HCT116 (cell line): ENCODE results near the gene C2CD3. TPM values are rescaled to one million over a fixed set of nuclear protein-coding genes. Genes with fewer than 3 reads are reported as not detected.

Source experiments
- ATAC-seq: fragments of 200-7000 bp; cut with Tn5 transposase; 2 replicates; pipeline ENCODE4 v1.9.1; 2020; ENCODE audit warnings: mild to moderate bottlenecking, moderate library complexity
- BruUV-seq: library from RNA; stranded (reverse); fragments of 400-500 nt; replicated peaks from 2 replicates; lab custom pipeline; 2021; lab: Mats Ljungman, UMichigan
- CTCF ChIA-PET: fragments of 300-600 bp; sonication (Branson Sonifier 250); formaldehyde crosslinking; loops from one replicate; lab custom pipeline; 2021; ENCODE audit warnings: antibody characterized with exemption; lab: Charles Lee
- POLR2A ChIA-PET: fragments of 300-600, 350-600 bp; sonication (Branson Sonifier 250); formaldehyde crosslinking; loops from one replicate; lab custom pipeline; 2021; ENCODE audit warnings: antibody characterized with exemption; lab: Charles Lee
- RAD21 ChIA-PET, 2 experiments: fragments of 300-600 bp; sonication (Branson Sonifier 250); formaldehyde crosslinking; loops; one replicate each; lab custom pipeline; 2023; ENCODE audit warnings: low total read pairs in 2 of 2; ENCODE audit not compliant: uncharacterized antibody in 2 of 2, unreplicated experiment in 2 of 2, low non-redundant PET in 1 of 2; lab: Charles Lee
- DNase-seq: peaks from one replicate; pipeline ENCODE4 v3.0.0-alpha.2; 2010; ENCODE audit warnings: low read depth, low spot score
- H2AFZ ChIP-seq: fragments of 200-600 bp; shearing (Covaris generic), sonication (generic); 2 replicates; pipeline ENCODE4 v1.6.1; 2017; ENCODE audit warnings: low read depth, mixed run types, mixed read lengths, antibody characterized with exemption, low read length; ENCODE audit not compliant: poor library complexity, severe bottlenecking
- H3K27ac ChIP-seq: 2 replicates; pipeline ENCODE4 v1.5.1; 2012; ENCODE audit warnings: low read depth, low read length
- H3K27me3 ChIP-seq: fragments of 200-600 bp; sonication (generic); 2 replicates; pipeline ENCODE4 v1.6.1; 2016; ENCODE audit warnings: mixed run types, low read length, mixed read lengths; ENCODE audit not compliant: insufficient read depth
- H3K36me3 ChIP-seq, 2 experiments: fragments of 200-500 bp in 1 of 2; fragments of 200-600 bp in 1 of 2; sonication (Bioruptor generic) in 1 of 2; sonication (generic) in 1 of 2; 2 replicates each; pipeline versions ENCODE4 v1.5.1 to v1.6.1; 2014 to 2016; ENCODE audit warnings: low read length in 2 of 2, inconsistent platforms in 1 of 2, mixed read lengths in 1 of 2, mixed run types in 1 of 2; ENCODE audit not compliant: insufficient read depth in 2 of 2, control insufficient read depth in 1 of 2
- H3K4me1 ChIP-seq, 2 experiments: fragments of 200-600 bp in 1 of 2; sonication (generic) in 1 of 2; 2 replicates each; pipeline versions ENCODE4 v1.5.1 to v1.6.1; 2012 to 2017; ENCODE audit warnings: low read length in 2 of 2, inconsistent platforms in 1 of 2, mild to moderate bottlenecking in 1 of 2, mixed read lengths in 1 of 2, mixed run types in 1 of 2, moderate library complexity in 1 of 2; ENCODE audit not compliant: insufficient read depth in 2 of 2, control insufficient read depth in 1 of 2
- H3K4me2 ChIP-seq: fragments of 200-600 bp; sonication (generic); 2 replicates; pipeline ENCODE4 v1.6.1; 2017; ENCODE audit warnings: mixed run types, low read length, mixed read lengths
- H3K4me3 ChIP-seq, 2 experiments: fragments of 200-600 bp in 1 of 2; sonication (generic) in 1 of 2; replicated peaks in 1 of 2; 2 replicates each; pipeline ENCODE4 v1.5.1; 2011 to 2016; ENCODE audit warnings: low read length in 2 of 2, control low read depth in 1 of 2, low read depth in 1 of 2, mild to moderate bottlenecking in 1 of 2, mixed read lengths in 1 of 2, mixed run types in 1 of 2
- H3K79me2 ChIP-seq: fragments of 200-600 bp; sonication (generic); 2 replicates; pipeline ENCODE4 v1.6.1; 2017; ENCODE audit warnings: mild to moderate bottlenecking, mixed run types, low read length, moderate library complexity, mixed read lengths; ENCODE audit not compliant: insufficient read depth
- H3K9ac ChIP-seq: fragments of 200-600 bp; sonication (generic); 2 replicates; pipeline ENCODE4 v1.6.1; 2016; ENCODE audit warnings: low read length, mixed read lengths
- H3K9me2 ChIP-seq: fragments of 200-600 bp; sonication (generic), shearing (Covaris generic); 2 replicates; pipeline ENCODE4 v1.6.1; 2017; ENCODE audit warnings: mixed run types, mild to moderate bottlenecking, moderate library complexity; ENCODE audit not compliant: insufficient read depth
- H3K9me3 ChIP-seq, 2 experiments: fragments of 200-500 bp in 1 of 2; fragments of 200-600 bp in 1 of 2; sonication (Bioruptor generic) in 1 of 2; sonication (generic) in 1 of 2; 2 replicates each; pipeline ENCODE4 v1.6.1; 2014 to 2017; ENCODE audit warnings: low read length in 2 of 2, mixed read lengths in 2 of 2, inconsistent platforms in 1 of 2, low read depth in 1 of 2, mild to moderate bottlenecking in 1 of 2, mixed run types in 1 of 2, moderate library complexity in 1 of 2; ENCODE audit not compliant: control insufficient read depth in 1 of 2, insufficient read depth in 1 of 2
- H4K20me1 ChIP-seq: fragments of 200-600 bp; sonication (generic), shearing (Covaris generic); 2 replicates; pipeline ENCODE4 v1.6.1; 2017; ENCODE audit warnings: mixed run types, mild to moderate bottlenecking, moderate library complexity; ENCODE audit not compliant: insufficient read depth
- ATF3 ChIP-seq: IDR thresholded peaks from 2 replicates; pipeline ENCODE4 v1.6.1; 2012
- CTCF ChIP-seq, 3 experiments: fragments of 200-600 bp in 1 of 3; sonication (generic) in 1 of 3; IDR thresholded peaks in 2 of 3; conservative IDR thresholded peaks in 1 of 3; 2 replicates each; pipeline ENCODE4 v1.5.1; 2012 to 2017; ENCODE audit warnings: low read depth in 2 of 3, low read length in 2 of 3, antibody characterized with exemption in 1 of 3, borderline replicate concordance in 1 of 3, control low read depth in 1 of 3, mild to moderate bottlenecking in 1 of 3, mixed read lengths in 1 of 3, mixed run types in 1 of 3, moderate library complexity in 1 of 3; ENCODE audit not compliant: insufficient read depth in 1 of 3
- EGR1 ChIP-seq: IDR thresholded peaks from 2 replicates; pipeline ENCODE4 v1.6.1; 2012; ENCODE audit warnings: low read depth
- EZH2 ChIP-seq: fragments of 200-600 bp; sonication (generic); IDR thresholded peaks from 2 replicates; pipeline ENCODE4 v1.6.1; 2017; ENCODE audit warnings: antibody characterized with exemption, mixed run types
- EZH2phosphoT487 ChIP-seq: fragments of 200-600 bp; IDR thresholded peaks from 2 replicates; pipeline ENCODE4 v1.6.1; 2018; ENCODE audit warnings: antibody characterized with exemption, borderline replicate concordance
- RAD21 ChIP-seq: IDR thresholded peaks from 2 replicates; pipeline ENCODE4 v1.6.1; 2012; ENCODE audit warnings: low read depth, mild to moderate bottlenecking
- REST ChIP-seq: IDR thresholded peaks from 2 replicates; pipeline ENCODE4 v1.6.1; 2012; ENCODE audit warnings: low read depth
- YY1 ChIP-seq: IDR thresholded peaks from 2 replicates; pipeline ENCODE4 v1.6.1; 2011; ENCODE audit warnings: low read length, low read depth, moderate library complexity, mild to moderate bottlenecking; ENCODE audit not compliant: insufficient replicate concordance; ENCODE audit errors: extremely low read depth
- intact Hi-C: fragments of 100-400 bp; cut with micrococcal nuclease; formaldehyde crosslinking; loops from 2 replicates; pipeline ENCODE4 v1.10.0; 2022
- total RNA-seq: library from RNA; stranded (reverse); gene quantifications from one replicate; pipeline ENCODE4 v1.2.1, GENCODE V29; 2021; ENCODE audit not compliant: unreplicated experiment

Gene C2CD3
- total RNA-seq, 1 experiment from 2014 or later, result 30.6 TPM

GRCh38 chr11:74030723-74031676 lies 139.8 kb downstream of the C2CD3 start:
- H3K4me2 ChIP-seq, result no peak overlapping the region
- peaks cover 0 to 15% of the 10 kb centered on the region in 2 experiments; a peak in 1 of 4 replicates for H3K36me3 ChIP-seq
- RAD21 ChIA-PET, result no interaction called here
- ATAC-seq (no peak), DNase-seq (no peak)
- H3K9me3 ChIP-seq, result no peaks in the 10 kb centered on the region
- H3K4me3 ChIP-seq, result no peak overlapping the region
- H3K9ac ChIP-seq, result no peak overlapping the region
- POLR2A ChIA-PET, result no interaction called here
- H3K27me3 ChIP-seq, result no peaks in the 10 kb centered on the region
- H3K9me2 ChIP-seq, result no peaks in the 10 kb centered on the region
- intact Hi-C loops, result no loop called here
- CTCF ChIA-PET, result no interaction called here
- peaks cover 6 to 15% of the 10 kb centered on the region in 2 experiments for H3K4me1 ChIP-seq
- TF ChIP-seq EZH2 (no peak), YY1 (no peak), RAD21 (no peak), ATF3 (no peak), EGR1 (no peak), REST (no peak), CTCF (IDR thresholded peaks at IDR 0.05 in 2 of 3, conservative IDR thresholded peaks at IDR 0.05 in 1 of 3; ENCODE audit: borderline replicate concordance in 1 of 3, insufficient read depth in 1 of 3, low read depth in 2 of 3, low read length in 2 of 3) (no peak), EZH2phosphoT487 (no peak)
- H3K79me2 ChIP-seq, result no peaks in the 10 kb centered on the region
- H2AFZ ChIP-seq, result no peak overlapping the region
- no peak overlapping the region for H3K27ac ChIP-seq
- H4K20me1 ChIP-seq, result no peaks in the 10 kb centered on the region
- no TSS peak for BruUV-seq
